IPS DF 4.7 (cell line): ENCODE measurements around the gene ALKBH6.
"Not testable (repeated sequence)": the region's sequence is repeated elsewhere in the genome, so short reads cannot be mapped to it uniquely, and the experiment has no call there.

Source experiments
- DNase-seq: peaks from one replicate; pipeline ENCODE4 v3.0.0-alpha.2; 2013; ENCODE audit warnings: low spot score; ENCODE audit errors: extremely low read depth

ALKBH6 gene

DNA sequence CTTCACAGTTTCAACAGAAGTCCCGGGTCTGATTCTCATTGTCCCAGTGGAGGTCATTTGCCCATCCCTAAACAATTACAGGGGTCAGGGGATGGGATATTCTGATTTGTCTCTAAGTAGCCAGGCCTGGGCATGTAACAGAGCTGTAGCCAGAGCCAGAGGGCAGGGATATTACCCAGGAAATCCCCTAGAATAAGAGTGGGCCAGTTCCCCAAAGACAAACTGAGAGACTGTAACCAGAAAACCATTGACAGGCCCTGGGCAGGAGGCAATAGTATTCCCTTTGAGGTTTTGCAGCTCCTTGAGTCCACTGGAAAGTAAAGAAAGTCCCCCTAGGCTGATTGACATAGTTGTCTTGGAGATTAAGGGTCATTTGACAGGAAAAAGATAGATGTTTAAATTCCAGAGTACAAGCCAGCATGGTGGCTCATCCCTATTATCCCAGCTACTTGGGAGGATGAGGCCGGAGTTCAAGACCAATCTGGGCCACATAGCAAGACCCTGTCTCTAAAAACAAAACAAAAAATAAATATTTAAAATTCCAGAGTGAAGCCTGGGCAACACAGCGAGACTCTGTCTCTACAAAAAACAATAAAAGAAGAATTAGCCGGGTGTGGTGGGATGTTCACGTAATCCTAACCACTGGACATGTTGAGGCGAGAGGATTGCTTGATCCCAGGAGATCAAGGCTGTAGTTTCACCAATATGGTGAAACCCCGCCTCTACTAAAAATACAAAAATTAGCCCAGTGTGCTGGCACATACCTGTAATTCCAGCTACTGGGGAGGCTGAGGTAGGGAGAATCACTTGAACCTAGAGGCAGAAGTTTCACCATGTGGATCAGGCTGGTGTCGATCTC lies 20.9 kb downstream of the ALKBH6 start:
- DNase-seq = no peak

DNA sequence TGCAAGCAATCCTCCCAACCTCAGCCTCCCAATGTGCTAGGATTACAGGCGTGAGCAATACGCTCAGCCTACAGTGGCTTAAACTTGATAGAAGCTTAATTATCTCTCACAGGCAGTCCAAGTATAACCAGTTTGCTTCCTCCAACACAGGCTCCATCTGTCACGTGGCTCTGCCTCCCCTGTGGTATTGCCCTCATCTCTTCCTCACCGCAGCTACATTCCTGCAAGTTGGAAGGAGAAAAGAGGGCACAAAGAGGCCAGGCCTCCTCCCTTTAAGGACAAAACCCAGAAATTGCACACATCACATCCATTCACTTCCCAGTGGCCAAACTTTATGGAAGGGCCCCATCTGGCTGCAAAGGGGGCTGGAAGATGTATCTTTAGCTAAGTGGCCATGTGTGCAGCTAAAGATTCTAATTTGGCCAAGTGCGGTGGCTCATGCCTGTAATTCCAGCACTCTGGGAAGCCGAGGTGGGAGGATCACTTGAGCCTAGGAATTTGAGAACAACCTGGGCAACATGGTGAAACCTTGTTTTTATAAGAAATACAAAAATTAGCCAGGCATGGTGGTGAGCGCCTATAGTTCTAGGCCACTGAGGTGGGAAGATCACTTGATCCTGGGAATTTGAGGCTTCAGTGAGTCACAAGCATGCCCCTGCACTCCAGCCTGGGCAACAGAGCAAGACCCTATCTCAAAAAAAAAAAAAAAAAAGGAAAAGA lies 22.1 kb downstream of the ALKBH6 start:
- DNase-seq = no peak

DNA sequence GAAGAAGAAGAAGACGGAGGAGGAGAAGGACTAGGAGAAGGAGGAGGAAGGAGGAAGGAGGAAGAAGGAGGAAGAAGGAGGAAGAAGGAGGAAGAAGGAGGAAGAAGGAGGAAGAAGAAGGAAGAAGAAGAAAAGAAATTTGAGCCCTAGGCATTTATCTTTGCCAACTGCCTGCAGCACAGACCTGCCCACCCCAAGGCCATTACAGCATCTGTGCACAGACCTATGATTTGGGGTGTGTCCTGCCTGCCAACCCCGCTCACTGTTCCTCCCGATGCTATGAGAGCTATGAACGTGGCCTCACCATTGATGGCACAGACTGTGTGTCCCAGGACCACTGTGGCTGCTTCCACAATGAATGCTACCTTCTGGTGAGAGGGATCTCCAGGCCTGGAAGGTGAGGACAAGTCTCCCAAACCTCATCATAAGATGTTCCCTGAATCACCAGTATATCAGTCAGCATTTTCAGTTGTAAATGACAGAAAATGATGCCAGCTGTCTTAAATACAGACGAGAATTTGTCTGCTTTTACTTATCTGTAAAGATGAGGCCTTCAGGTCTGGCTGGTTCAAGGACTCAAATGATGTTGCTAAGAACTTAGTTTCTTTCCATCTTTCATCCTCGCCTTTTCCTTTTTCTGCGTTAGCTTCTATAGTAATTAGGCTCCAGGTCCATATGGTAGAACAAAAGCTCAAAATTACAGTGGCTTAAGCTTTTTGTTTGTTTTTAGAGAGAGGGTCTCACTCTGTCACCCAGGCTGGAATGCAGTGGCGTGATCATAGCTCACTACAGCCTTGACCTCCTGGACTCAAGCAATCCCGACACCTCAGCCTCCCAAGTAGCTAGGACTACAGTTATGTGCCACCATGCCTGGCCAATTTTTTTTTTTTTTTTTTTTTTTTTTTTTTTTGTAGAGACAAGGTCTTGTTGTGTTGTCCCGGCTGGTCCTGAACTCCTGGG lies 23.0 kb downstream of the ALKBH6 start:
- DNase-seq = no peak

DNA sequence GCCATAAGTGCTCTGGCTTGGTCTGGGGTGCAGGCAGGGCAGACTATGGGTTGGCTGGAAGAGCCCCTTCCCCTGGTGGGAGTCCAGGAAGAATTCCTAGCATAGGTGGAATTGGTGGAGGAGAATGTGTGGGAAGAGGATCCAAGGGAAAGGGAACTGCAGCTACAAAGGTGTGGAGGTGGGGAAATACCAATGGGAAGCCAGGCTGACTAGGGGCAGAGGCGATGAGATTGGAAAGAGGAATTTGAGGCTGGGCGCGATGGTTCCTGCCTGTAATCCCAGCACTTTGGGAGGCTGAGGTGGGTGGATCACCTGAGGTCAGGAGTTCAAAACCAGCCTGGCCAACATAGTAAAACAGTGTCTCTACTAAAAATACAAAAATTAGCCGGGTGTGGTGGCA lies 23.9 kb downstream of the ALKBH6 start:
- no peak for DNase-seq

DNA sequence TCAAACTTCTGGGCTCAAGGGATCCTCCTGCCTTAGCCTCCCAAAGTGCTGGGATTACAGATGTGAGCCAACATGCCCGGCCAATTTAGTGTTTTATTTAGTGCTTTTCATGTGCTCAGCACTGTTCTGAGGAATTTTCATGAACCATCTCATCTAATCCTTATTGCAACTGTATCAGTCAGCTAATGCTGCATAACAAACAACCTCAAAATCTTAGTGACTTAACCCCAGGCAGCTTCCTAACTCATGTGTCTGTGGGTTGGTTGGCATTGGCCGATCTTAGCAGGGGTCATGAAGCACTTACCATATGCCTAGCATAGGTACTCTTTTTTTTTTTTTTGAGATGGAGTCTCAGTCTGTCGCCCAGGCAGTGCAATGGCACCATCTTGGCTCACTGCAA lies 25.2 kb downstream of the ALKBH6 start:
- DNase-seq = no peak

DNA sequence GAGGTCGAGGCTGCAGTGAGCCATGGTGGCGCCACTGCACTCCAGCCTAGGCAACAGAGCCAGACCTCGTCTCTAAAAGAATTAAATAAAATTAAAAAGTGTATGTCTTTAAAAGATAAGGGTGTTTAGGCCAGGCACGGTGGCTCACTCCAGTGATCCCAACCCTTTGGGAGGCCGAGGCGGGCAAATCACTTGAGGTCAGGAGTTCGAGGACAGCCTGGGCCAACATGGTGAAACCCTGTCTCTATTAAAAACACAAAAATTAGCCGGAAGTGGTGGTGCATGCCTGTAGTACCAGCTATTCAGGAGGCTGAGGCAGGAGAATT lies 26.5 kb downstream of the ALKBH6 start:
- no peak for DNase-seq

DNA sequence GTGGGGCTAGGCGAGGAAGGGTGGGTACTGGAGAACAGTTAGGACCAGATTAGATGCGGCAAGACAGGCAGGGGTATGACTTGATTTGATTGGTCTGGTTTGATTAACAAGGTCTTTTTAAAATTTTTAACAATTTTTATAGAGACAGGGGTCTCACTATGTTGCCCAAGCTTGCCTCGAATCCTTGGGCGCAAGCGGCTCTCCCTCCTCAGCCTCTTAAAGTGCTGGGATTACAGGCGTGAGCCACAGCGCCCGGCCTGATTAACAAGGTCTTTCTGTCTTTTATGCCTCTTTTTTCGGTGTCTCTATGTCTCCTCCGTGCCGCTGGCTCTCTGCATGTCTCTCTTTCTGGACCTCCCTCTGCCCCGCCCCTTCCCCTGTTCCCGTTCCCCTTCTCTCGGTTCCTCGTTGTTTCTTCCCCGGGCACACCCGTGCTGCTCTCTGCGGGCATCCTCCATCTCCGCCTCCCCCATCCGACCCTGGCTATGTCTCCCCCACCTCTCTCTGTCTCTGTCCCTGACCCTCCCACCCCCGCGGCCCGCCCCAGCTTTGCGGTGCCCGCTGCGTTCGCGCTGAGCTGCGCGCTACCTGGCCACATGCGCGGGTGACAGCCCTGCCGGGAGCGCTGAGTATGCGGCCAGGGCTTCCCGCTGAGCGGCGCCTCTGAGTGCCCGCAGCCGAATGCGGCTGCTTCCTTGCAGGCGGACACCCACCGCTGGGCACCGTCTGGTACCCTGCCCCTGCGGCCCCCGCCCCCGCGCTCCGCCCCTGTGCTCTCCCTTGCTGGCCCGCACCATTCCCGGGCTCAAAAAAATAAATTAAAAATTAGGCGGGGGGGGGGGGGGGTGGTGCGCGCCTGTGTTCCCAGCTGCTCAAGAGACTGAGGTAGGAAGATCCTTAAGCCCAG lies 27.1 kb downstream of the ALKBH6 start:
- no peak for DNase-seq

DNA sequence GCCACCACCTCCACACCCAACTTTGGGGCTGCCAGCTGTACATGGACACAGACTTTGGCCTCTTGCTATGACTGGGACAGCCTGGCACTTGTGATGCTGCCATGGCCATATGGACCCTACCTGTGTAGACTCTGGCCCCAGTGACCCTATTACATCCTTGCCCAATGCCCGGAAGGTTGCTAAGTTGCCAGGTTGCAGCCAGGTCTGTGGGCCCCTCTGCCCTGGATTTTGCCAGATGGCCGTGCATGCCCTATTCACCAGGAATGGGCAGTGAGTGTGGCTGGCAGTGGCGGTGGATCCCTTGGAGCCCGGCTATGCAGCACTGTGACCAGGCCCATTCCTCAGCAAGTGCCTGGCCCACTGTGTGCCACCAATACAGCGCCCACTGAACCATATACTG lies 27.9 kb downstream of the ALKBH6 start:
- DNase-seq = no peak

DNA sequence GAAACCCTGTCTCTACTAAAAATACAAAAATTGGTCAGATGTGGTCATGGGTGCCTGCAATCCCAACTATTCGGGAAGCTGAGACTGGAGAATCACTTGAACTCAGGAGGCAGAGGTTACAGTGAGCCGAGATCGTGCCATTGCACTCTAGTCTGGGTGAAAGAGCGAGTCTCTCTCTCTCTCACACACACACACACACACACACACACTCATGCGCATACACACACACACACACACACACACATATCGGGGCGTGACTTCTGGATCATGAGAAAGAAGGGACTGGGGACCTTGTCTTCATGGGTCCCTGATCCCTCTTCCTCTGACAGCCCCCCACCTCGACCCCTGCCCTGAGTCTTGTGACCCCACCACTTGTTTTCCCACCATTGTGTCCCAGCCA lies 30.8 kb downstream of the ALKBH6 start:
- DNase-seq = no peak

DNA sequence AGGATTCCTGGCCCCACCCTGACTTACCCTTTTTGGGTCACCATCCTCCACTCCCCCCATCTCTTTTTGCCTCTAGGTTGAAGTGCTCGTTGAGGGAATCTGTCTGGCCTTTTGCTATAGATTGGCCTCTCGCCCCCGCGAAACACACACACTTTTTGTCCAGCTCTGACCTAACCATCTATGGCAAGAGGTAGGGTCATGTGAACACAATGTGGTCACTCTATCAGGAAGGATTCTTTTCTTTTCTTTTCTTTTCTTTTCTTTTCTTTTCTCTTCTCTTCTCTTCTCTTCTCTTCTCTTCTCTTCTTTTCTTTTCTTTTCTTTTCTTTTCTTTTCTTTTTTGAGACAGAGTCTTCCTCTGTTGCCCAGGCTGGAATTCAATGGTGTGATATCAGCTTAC lies 33.0 kb downstream of the ALKBH6 start:
- not testable (repeated sequence) for DNase-seq

DNA sequence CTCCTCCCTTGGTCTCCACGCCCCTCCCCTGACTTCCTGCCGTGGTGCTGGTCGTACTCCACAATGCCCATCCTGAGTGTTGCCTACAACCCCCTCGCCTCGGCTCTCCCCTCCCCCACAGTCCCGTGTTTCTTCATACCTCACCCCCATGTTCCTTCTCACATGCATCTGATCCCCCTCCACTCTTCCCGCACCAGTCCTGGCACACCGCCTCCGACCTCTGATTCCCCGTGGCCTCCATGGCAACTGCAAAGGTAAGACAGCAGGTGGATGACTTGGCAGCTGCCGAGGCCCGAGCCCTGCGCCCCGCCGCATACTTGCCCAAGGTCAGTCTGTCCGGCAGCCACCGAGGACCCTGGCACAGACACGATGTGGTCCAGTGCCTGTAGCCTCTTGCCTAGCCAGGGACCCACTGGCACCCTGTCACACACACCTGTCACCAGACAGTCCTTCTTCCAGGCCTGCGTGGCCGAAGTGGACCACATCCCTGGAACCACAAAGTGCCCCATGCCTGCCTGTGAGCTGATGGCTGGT lies 35.1 kb downstream of the ALKBH6 start:
- no peak for DNase-seq

DNA sequence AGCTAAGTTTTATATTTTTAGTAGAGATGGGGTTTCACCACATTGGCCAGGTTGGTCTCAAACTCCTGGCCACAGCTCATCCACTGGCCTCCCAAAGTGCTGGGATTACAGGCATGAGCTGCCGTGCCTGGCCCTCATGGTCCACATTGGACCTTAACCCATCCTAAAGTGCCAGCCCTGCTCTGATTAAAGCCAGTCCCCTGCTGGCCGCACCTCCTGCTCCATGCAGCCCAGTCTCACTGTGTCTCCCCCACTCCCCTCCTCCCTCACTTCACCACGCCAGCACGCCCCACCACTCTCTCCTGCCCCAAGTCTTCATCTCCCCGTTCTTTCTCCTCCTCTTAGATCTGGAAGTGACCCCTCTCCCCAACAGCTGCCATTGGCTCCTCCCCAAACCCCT lies 35.7 kb downstream of the ALKBH6 start:
- DNase-seq = no peak

DNA sequence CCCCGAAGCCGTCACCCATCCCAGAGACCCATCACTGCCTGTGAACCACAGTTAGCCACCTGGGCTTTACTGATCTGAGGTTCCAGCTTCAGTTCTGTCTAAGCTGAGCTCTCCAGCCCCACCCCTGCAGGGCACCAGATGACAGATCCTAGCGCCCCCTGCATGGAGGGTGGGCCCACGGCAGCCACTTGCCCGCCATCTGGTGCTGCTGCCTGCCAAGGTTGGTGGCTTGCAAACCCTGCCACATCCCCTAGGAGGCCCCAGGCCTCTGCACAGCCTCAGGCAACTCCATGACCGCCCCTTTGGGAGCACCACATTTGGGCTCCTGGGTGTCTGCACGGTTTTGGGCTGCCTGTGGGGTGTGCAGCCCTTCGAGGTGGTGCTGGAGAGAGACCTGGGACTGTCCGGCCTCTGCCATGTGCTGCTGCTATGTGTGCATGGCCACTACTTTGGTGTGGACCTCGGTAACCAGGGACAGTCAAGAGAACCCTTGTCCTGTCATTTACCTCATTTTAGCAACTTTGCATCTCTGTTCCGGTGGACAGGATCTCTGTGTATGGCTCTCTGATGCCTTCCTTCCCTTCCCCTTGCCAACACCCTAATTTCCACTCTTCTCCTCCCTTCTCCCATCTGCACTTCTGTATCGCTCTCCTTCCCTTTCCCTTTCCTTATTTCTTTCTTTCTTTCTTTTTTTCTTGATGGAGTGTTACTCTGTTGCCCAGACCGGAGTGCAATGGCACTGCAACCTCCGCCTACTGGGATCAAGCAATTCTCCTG lies 36.4 kb downstream of the ALKBH6 start:
- no peak for DNase-seq

DNA sequence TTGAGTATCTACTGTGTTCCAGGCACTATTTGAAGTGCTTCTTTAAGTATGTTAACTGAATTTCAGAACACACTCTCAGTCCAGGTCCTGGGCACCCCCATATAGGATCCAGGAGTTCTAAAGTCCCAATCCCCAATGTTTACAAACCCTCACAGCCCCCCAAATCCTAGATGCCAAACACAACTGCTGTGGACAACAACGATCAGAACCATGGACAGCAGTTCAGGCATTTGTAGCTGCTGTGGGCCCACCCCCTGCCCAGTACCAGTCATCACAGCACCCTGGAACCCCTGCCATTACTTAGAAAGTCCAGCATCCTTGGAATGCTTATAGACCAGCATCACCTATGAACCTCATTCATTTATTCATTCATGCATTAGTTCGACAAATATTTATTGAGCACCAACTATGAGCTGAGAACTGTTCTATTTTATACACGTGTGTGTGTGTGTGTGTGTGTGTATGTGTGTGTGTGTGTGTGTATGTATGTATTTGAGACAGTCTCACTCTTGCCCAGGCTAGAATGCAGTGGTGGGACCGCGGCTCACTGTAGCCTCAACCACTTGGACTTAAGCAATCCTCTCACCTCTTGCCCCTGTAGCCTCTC lies 38.3 kb downstream of the ALKBH6 start:
- no peak for DNase-seq

DNA sequence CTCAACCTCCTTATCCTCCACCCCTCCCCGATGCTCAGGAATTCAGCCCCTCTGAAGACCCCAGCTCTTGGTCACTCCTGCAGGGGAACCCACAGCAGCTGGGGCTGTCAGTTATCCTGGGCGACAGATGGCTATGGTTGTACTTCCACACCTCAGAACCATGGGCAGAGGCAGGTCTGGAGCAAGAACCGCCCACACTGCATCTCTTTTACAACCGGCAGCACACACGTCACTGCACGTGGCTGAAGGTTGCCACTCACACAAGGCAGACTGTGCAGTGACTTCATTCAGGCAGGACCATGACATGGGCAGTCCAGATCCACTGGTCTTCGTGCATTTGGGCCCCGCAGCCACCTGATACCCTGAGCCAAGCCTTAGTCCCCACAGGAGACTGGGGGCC lies 40.5 kb downstream of the ALKBH6 start:
- no peak for DNase-seq

DNA sequence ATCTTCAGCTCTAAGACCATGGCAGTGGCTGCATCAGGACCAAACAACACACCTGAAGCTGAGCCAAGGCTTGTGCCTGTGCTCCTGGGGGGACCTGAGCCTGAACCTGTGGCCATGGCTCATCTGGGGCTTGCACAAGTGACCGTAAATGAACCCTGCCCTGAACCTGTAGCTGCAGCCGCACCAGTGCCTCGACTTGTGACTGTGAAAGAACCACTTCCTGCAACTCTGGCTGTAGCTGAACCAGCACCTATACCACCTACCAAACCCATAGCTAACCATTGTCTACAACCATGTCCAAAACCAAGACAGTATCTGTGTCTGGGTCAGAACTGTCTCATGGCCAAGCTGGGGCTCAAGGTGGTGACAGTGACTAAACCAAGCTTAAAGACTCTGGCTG lies 47.2 kb downstream of the ALKBH6 start:
- no peak for DNase-seq

DNA sequence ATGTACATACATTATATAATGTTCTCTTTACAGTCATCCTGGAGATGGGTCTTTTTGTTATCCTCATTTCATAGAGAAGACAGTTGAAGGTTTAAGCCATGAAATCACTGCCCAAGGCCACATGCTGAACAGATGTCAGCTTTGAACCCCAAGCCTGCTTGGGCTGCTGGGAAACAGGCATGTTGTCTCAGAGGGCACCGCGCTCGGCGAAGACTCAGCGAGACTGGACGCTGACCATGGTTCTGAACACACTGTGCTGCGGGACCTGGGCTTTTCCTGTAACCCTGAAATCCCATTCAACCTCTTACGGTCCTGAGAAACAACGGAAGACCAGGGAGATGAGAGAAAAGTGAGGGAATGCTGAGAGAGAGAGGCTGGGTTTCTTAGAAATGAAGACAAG lies 50.5 kb downstream of the ALKBH6 start:
- DNase-seq = no peak

DNA sequence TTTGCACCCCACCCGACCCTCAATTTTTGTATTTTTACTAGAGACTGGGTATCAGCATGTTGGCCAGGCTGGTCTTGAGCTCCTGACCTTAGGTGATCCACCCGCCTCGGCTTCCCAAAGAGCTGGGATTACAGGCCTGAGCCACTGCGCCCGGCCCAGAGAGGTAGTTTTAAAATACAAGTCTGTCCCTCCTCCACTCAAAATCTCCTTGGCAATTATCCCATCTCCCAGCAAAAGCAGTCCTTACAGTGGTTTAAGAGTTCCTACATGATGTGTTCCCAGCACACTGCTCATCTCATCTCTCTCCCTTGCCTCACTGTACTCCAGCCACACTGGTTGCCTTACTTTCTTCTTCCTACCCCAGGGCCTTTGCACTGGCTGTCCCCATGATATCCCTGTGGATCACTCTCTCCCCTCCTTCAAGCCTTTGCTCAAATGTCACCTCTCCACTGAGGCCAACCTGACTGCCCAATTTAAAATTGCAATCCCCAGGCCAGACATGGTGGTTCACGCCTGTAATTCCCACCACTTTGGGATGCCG lies 53.5 kb downstream of the ALKBH6 start:
- no peak for DNase-seq

DNA sequence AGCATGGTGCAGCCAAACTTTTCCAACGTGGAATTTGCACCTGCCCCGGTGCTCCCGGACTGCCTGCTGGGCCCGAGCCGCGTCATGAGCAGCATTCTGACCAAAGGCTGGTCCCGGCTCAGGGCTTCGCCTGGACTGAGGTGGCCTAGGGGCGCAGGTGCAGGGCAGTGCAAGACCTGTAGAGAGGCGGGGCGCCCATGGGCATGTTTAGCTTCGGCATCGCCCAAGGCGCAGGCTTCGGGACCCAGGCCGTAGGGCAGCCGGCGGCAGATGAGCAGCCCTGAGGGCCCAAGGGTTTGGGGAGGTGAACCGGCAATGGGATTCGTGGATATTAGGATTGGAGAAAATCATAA lies 54.1 kb downstream of the ALKBH6 start:
- no peak for DNase-seq
